Islet precursor cell (in vitro differentiated cells): ENCODE data around the gene MITF.

Experiments
- DNase-seq: peaks from one replicate; pipeline ENCODE4 v3.0.0-alpha.2; 2018

Gene MITF

DNA sequence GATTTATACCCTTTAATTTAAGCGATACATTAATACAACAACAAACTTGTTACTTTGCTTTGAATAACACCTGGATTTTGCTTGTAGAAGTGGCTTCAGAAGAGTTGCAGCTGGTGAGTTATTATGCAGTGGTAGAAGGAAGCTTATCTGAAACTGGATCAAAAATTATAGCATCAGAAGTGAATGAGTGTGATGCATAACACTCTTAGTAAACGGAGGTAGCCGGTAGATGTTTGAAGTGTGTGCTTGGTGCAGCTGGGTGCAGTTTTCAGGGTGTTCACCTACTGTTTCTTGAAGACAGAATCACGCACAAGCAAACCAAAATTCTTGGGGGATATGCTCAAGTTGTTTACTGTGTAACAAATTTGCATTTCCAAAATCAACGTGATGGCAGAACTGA lies 103.1 kb downstream of the MITF start:
- no peak for DNase-seq

- DNase-seq, result no peak
Observed at GRCh38 chr3:69842789-69843188, 103.5 kb downstream of the MITF start.

GRCh38 chr3:69844706-69845105 lies 105.4 kb downstream of the MITF start:
- DNase-seq, result no peak

GRCh38 chr3:69847303-69847702 lies 108.0 kb downstream of the MITF start:
- no peak for DNase-seq

- no peak for DNase-seq
Observed at GRCh38 chr3:69848113-69848512, 108.8 kb downstream of the MITF start.

- no peak for DNase-seq
Observed at GRCh38 chr3:69850849-69851248, 111.6 kb downstream of the MITF start.

DNA sequence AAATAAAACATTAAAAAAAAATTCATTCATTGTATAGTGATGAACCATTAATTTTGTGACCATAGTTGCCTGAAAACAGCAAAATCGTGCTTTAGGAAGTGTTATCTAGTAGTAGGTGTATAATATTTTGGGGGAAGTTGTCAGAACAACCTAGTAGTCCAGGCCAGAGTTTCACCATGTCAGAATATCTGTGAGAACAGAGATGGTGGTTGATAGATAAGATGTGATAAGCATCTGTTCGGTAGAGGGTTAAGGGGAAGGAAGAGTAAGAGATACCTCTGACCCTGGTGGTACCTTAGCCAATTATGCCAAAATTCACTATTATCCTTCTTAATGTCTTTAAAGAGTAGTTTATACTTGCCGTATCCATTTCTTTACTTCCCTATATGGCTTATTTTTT lies 113.8 kb downstream of the MITF start:
- DNase-seq, result no peak

GRCh38 chr3:69855436-69856162 lies 116.3 kb downstream of the MITF start:
- no peak for DNase-seq

DNA sequence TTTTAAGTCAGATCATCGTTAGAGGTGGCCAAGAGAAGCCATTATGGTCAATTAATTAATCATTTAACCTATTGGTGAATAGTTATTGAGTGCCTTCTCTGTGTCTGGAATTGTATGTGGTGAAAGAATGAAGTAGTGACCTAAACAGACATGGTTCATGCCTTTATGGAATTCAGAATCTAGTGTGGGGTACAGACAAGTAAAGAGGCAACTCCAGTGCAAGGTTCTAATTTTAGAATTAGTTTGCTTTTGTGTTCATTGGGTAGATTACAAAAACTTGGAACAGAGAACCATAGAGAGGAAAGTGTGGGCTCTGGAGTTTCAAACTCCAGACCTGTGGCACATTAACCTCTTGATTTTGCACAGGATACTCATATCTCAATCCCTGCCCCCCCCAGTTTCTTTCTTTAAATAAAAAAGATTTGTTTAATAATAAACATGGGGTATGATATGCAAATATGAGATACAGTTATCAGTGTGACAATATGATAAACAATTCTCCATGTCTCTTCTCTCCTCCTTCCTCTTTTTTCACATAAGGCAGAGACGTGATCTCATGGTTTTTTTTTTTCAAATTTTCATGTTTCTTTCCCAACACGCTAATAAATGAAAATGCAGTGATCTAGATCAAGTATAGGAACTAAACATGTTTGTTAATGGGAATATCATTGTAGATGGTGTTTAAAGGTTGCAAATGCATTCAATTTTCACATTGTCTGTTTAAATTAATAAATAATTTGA lies 117.9 kb downstream of the MITF start:
- no peak for DNase-seq

GRCh38 chr3:69861556-69861955 lies 122.3 kb downstream of the MITF start:
- no peak for DNase-seq

DNA sequence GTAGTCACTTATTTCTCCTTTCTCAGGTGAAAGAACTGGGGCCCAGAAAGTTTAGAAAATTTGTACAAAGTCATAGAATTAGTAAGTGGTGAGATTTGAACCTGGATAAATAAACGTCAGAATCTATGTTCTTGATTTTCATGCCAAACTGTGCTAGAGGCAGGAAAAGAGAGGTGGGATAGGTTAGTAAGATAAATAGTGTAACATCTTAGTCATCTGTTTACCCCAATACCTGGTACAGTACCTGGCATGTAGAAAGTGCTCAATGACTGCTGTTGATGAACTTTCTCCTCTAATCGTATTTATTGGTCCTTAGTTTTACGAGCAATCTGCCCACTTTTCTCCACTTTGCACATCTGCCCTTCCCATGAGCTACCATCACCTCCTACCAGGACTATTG lies 124.9 kb downstream of the MITF start:
- no peak for DNase-seq

DNA sequence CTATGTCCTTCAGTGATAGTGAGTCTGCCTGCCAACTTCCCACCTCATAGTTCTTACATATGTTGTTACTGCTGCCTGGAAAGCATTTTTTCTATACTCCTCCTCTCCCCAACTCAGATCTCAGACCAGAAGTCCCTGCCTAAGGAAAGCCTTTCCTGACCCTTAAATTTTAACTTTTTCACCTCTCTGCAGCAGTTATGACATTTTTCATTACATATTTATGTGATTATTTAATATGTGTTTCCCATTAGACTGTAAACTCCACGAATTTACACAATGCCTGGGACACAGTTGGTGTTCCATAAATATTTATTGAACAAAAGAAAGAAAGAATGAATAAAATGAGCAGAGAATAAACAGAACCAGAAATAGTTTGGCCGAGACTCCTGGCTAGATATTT lies 125.5 kb downstream of the MITF start:
- DNase-seq, result no peak

GRCh38 chr3:69865925-69866679 lies 126.8 kb downstream of the MITF start:
- DNase-seq, result peak; percentile 79

GRCh38 chr3:69866988-69867720 lies 127.9 kb downstream of the MITF start:
- no peak for DNase-seq

- DNase-seq, result no peak
Observed at GRCh38 chr3:69867941-69868505, 128.8 kb downstream of the MITF start.

DNA sequence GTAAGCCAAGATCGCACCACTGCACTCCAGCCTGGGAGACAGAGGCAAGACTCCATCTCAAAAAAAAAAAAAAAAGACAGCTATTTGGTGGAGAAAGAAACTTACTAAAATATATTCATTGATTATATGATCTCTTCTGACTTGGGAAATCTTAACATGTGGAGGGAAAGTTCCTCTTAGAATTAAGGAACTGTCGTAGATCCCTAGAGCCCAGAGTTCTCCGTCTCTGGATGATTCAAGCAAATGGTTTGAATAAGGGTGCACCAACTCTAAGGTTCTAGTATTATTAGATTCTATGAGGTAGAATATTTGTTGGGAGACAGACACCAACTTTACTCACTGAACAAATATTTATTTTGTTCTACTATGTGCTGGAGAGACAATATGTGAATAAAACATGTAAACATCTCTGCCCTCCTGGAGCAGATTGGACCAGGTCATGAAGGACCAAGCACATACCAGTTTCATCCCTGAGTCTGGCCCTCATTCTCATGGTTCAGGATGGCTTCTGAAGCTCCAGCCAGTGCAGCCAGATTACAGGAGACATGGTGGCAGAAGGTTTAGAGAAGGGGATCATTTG lies 129.7 kb downstream of the MITF start:
- DNase-seq, result no peak

GRCh38 chr3:69869643-69870042 lies 130.4 kb downstream of the MITF start:
- DNase-seq, result no peak

- DNase-seq, result no peak
Observed at GRCh38 chr3:69871251-69871650, 132.0 kb downstream of the MITF start.

DNA sequence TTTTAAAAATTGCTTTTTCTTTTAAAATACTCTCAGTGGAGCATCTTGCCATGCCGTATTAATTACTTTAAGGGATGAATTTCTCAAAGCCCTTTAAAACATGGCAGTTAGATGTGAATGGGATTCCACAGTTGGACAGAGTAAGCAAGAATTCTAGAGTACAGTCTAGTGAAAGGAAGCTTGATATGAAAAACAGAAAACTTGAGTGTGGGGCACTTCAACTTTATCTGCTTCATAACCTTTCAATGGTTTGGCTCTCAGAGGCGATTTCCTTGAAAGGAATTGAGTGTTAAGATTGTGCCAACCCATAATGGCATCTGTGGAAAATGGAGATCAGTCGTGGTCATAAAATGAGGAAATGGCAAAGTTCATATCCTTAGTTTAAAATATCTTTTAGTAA lies 132.6 kb downstream of the MITF start:
- DNase-seq, result no peak

DNA sequence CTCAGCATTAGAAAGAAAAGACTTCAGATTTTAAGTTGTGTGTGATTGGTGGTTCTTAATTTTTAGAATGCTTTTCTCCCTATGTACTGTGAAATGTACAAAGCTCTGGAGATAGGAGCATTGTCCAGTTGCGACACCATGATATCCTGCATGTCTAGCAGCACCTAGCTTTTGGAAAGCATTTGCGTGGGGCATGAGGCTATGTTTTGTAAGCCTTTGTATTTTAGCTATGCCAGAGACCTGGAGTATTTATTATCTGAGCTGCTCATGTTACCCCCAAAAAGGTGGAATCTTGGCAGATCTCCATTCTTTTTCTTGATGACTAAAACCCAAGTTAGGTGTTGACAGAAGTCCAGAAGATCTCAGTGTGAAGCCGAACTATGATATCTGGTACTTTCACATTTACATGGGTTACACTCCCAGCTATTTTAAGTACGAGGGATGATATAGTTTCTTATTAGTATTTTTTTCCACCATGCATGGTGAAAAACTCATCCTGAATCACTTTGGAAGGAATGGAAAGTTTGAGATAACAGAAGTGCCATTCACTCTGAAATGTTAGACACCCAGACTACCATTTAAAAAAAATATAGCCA lies 133.6 kb downstream of the MITF start:
- DNase-seq, result no peak

DNA sequence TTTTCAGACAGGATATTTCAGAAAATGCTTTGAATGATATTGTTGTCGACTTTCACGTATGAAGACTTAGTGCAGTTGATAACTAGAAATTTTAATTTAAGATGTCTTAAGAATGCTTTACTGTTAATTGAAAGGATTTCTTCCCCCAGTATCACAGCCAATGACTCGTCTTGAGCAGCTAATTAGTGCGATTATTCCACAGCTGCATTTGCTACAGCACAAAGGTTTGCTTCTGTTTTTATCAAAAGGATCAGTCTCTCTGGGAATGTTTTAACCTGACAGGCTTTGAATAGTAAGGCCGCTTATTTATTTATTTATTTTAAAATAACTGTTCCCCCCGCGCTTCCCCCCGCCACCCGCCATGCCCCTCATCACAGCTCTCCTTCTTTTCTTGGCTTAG lies 136.8 kb downstream of the MITF start:
- no peak for DNase-seq

DNA sequence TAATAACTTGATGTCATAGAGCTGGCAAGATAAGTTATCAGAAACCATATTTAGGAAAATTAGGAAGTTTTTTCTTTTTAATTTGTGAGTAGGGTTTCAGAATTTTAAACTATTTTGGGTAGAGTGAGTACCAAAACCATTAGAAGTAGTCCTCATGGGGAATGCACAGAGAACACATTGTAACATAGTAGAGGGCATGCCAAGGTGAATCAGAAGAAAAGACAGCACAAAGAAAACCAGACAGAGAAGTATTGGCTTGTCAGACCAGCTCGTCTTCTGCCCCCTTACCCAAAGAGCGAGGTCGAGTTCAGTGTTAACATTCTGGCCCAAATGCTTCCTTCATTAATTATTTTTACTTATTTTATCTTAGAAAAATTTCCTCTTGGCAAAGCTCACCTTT lies 139.0 kb downstream of the MITF start:
- DNase-seq, result no peak
